ENCODE results near the gene ZNF579. TPM values are rescaled to one million over a fixed set of nuclear protein-coding genes. Genes with fewer than 3 reads are reported as not detected.

Gene ZNF579
- total and polyA plus RNA-seq, 2 of the 8 experiments (the other 6 are each of a cell fraction or from before 2014, with no cell fraction given) = 10.0 to 18.9 TPM

GRCh38 chr19:55603581-55604292 lies 23.1 kb upstream of the ZNF579 start:
- Histone ChIP-seq H3K27me3 (replicated peaks in 1 of 4; ENCODE audit: control insufficient read depth in 3 of 4, extremely low read depth in 1 of 4, insufficient read depth in 3 of 4, low read length in 3 of 4) (no peaks in the 10 kb centered on the region), H4K91ac (replicated peaks; ENCODE audit: insufficient read length, low read length) (no peak overlapping the region), H3K27ac (ENCODE audit: low read depth, low read length) (no peak overlapping the region), H3K4me3 (ENCODE audit: extremely low read depth in 1 of 4, insufficient read depth in 2 of 4, low read depth in 3 of 4, low read length in 4 of 4) (peak overlapping the region in 1 of 4 experiments; percentile 93; a peak in 1 of 8 replicates), H3K79me2 (ENCODE audit: control insufficient read depth in 1 of 2, insufficient read depth in 2 of 2, low read length in 2 of 2) (peaks cover 0 to 10% of the 10 kb centered on the region in 2 experiments; a peak in 2 of 4 replicates), H3K23ac (ENCODE audit: insufficient read length) (no peak overlapping the region), H3K18ac (ENCODE audit: extremely low read depth, low read length) (no peak overlapping the region; the same call in 1 of the 2 replicates), H3K14ac (ENCODE audit: insufficient read length) (no peak overlapping the region), H2BK12ac (ENCODE audit: low read depth, low read length) (no peak overlapping the region; the same call in 1 of the 2 replicates), H2AK5ac (ENCODE audit: low read depth, low read length) (peak overlapping the region; percentile 84; the same call in 1 of the 2 replicates), H3K4me2 (ENCODE audit: insufficient read depth in 1 of 2, low read depth in 2 of 2, low read length in 2 of 2) (peak overlapping the region; percentile 36 to 61; a peak in 3 of 4 replicates), H3K56ac (replicated peaks; ENCODE audit: insufficient read length, low read depth, low read length) (no peak overlapping the region), H3K4ac (replicated peaks; ENCODE audit: insufficient read length, low read depth, low read length) (no peak overlapping the region), H3K9ac (replicated peaks in 1 of 4; ENCODE audit: extremely low read depth in 1 of 4, low read depth in 3 of 4, low read length in 3 of 4) (no peak overlapping the region), H3K4me1 (replicated peaks in 1 of 4; ENCODE audit: control insufficient read depth in 3 of 4, insufficient read depth in 4 of 4, low read length in 3 of 4) (peaks cover 0 to 14% (median 10%) of the 10 kb centered on the region in 4 experiments; a peak in 6 of 7 replicates), H2AFZ (ENCODE audit: low read length) (no peak overlapping the region), H2BK5ac (ENCODE audit: low read depth, low read length) (0 out of 2 replicates have a peak overlapping the region, but pooled peaks have one; percentile 66), H4K5ac (ENCODE audit: insufficient read length, low read depth, low read length) (peak overlapping the region; percentile 28), H3K79me1 (ENCODE audit: low read depth, low read length) (peaks cover 3% of the 10 kb centered on the region), H2BK120ac (replicated peaks; ENCODE audit: low read depth, low read length) (peak overlapping the region; percentile 47), H4K20me1 (replicated peaks in 1 of 2; ENCODE audit: control insufficient read depth in 1 of 2, insufficient read depth in 2 of 2, low read length in 2 of 2) (peaks cover 2 to 12% of the 10 kb centered on the region in 2 experiments), H2BK20ac (ENCODE audit: low read length) (peak overlapping the region; percentile 63), H3K9me3 (ENCODE audit: insufficient read depth in 2 of 2, low read depth in 1 of 2, low read length in 1 of 2) (no peaks in the 10 kb centered on the region), H3K36me3 (ENCODE audit: control insufficient read depth in 2 of 4, insufficient read depth in 4 of 4, low read length in 3 of 4) (no peaks in the 10 kb centered on the region), H3K23me2 (ENCODE audit: low read depth, low read length) (peaks cover 18% of the 10 kb centered on the region), H2BK15ac (ENCODE audit: low read length) (no peak overlapping the region), H4K8ac (ENCODE audit: extremely low read depth, insufficient read depth, low read length) (no peak overlapping the region)
- 0 out of 2 replicates have a peak, but pooled peaks have one; percentile 18 for TF ChIP-seq TAF1 (IDR thresholded peaks at IDR 0.05; ENCODE audit: low read depth, low read length)
- no peak for TF ChIP-seq ASH2L (IDR thresholded peaks at IDR 0.05; ENCODE audit: low read length)
- ChIA-PET POLR2A (ENCODE audit: partially characterized antibody) (interaction anchor here (0.8 to 3.6 kb wide), 15 partner anchors 8 to 526 kb away, joined by 3 to 25 read pairs (median 5); partner anchors contain the start of genes CCDC106, HSPBP1, U2AF2 and ZNF784), CTCF (ENCODE audit: partially characterized antibody) (interaction anchor here (0.6 to 1.4 kb wide), 5 partner anchors 10 to 127 kb away, joined by 3 read pairs; partner anchors contain the start of gene ZNF628)
- 82% methylated on average over 18 of the region's 22 CpGs; no CpG with 5 or more reads in 1 of the 2 experiments for WGBS, 2 experiments (ENCODE audit: extremely low coverage in 1 of 2, insufficient coverage in 1 of 2, insufficient read length in 1 of 2, insufficient replicate concordance in 2 of 2, low coverage in 1 of 2, low lambda C conversion rate in 2 of 2, missing lambda C conversion rate in 1 of 2)
- DNase-seq (ENCODE audit: low read depth in 1 of 2, low spot score in 2 of 2) (peak in 1 of 2 experiments; percentile 72), FAIRE-seq (no peak)

All from H1 (cell line).